MCF 10A (cell line): ENCODE results near the gene ADGRG3. TPM values are rescaled to one million over a fixed set of nuclear protein-coding genes. Genes with fewer than 3 reads are reported as not detected.

Experiments used
- BruUV-seq: library from RNA; stranded (reverse); fragments of 400-500 nt; replicated peaks from 2 replicates; lab custom pipeline; 2021; lab: Mats Ljungman, UMichigan
- CTCF ChIA-PET: fragments of 300-600 bp; sonication (Branson Sonifier 250); formaldehyde crosslinking; extraction: SDS; loops from one replicate; lab custom pipeline; 2021; ENCODE audit warnings: antibody characterized with exemption, inconsistent platforms; lab: Yijun Ruan, JAX
- POLR2A ChIA-PET: fragments of 300-600, 350-650 bp; sonication (Branson Sonifier 250); formaldehyde crosslinking; extraction: SDS; loops from one replicate; lab custom pipeline; 2020; ENCODE audit warnings: antibody characterized with exemption, inconsistent platforms; lab: Yijun Ruan, JAX
- DNase-seq: peaks from one replicate; pipeline ENCODE4 v3.0.0-alpha.2; 2018; ENCODE audit not compliant: unreplicated experiment
- H3K27ac Mint-ChIP-seq: one replicate; pipeline ENCODE4 v1.8.0; 2022; ENCODE audit warnings: mild to moderate bottlenecking, low read depth, mixed read lengths; ENCODE audit not compliant: unreplicated experiment
- H3K27me3 Mint-ChIP-seq: one replicate; pipeline ENCODE4 v1.8.0; 2022; ENCODE audit warnings: mixed read lengths; ENCODE audit not compliant: insufficient read depth, unreplicated experiment
- H3K36me3 Mint-ChIP-seq: one replicate; pipeline ENCODE4 v1.8.0; 2022; ENCODE audit warnings: mild to moderate bottlenecking, moderate library complexity, mixed read lengths; ENCODE audit not compliant: insufficient read depth, unreplicated experiment
- H3K4me1 Mint-ChIP-seq: one replicate; pipeline ENCODE4 v1.8.0; 2022; ENCODE audit warnings: mixed read lengths; ENCODE audit not compliant: insufficient read depth, unreplicated experiment
- H3K4me3 Mint-ChIP-seq: one replicate; pipeline ENCODE4 v1.8.0; 2022; ENCODE audit warnings: mild to moderate bottlenecking, moderate library complexity, mixed read lengths; ENCODE audit not compliant: unreplicated experiment
- H3K9me3 Mint-ChIP-seq: one replicate; pipeline ENCODE4 v1.8.0; 2022; ENCODE audit warnings: mixed read lengths; ENCODE audit not compliant: unreplicated experiment
- intact Hi-C: fragments of 100-400 bp; cut with micrococcal nuclease; formaldehyde crosslinking; loops from 2 replicates; pipeline ENCODE4 v1.14.1; 2022
- total RNA-seq: library from RNA; stranded (reverse); gene quantifications from 2 replicates; pipeline ENCODE4 v1.2.3, GENCODE V29; 2022
- TF ChIP-seq, protein P1 (sequence below): fragments of 200-600 bp; IDR thresholded peaks from one replicate; pipeline ENCODE4 v1.8.0; 2022; ENCODE audit warnings: antibody characterized with exemption, mild to moderate bottlenecking; ENCODE audit not compliant: unreplicated experiment

ADGRG3 gene
- total RNA-seq, 1 experiment from 2014 or later: not detected

DNA sequence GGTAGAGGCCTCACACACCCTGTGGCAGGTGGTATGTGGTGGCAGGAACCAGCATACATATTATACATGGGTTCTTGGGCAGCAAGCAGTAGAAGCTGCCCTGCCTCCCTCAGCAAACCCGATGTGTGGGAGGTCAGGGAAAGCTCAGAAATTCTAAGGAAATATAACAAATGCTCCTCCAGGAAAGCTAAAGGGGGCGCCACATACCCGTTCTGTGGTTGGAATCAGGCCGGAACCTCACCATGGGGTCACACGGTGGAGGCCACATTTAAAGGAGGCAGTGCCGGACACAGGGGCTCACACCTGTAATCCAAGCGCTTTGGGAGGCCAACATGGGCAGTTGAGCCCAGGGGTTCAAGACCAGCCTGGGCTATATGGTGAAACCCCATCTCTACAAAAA lies 55.1 kb downstream of the ADGRG3 start:
- BruUV-seq: no TSS peak
- intact Hi-C loops: no loop called here
- ChIA-PET POLR2A (no interaction called here), CTCF (interaction anchor here (0.8 to 1.5 kb wide), 2 partner anchors 73 to 147 kb away, joined by 3 to 7 read pairs; no protein-coding TSS in a partner anchor)
- H3K27ac Mint-ChIP-seq: no peak overlapping the region
- no peaks in the 10 kb centered on the region for H3K9me3 Mint-ChIP-seq
- no peaks in the 10 kb centered on the region for H3K27me3 Mint-ChIP-seq
- DNase-seq: peak; percentile 13
- no peaks in the 10 kb centered on the region for H3K36me3 Mint-ChIP-seq
- TF ChIP-seq, protein P1, sequence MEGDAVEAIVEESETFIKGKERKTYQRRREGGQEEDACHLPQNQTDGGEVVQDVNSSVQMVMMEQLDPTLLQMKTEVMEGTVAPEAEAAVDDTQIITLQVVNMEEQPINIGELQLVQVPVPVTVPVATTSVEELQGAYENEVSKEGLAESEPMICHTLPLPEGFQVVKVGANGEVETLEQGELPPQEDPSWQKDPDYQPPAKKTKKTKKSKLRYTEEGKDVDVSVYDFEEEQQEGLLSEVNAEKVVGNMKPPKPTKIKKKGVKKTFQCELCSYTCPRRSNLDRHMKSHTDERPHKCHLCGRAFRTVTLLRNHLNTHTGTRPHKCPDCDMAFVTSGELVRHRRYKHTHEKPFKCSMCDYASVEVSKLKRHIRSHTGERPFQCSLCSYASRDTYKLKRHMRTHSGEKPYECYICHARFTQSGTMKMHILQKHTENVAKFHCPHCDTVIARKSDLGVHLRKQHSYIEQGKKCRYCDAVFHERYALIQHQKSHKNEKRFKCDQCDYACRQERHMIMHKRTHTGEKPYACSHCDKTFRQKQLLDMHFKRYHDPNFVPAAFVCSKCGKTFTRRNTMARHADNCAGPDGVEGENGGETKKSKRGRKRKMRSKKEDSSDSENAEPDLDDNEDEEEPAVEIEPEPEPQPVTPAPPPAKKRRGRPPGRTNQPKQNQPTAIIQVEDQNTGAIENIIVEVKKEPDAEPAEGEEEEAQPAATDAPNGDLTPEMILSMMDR: no peak
- no peak overlapping the region for H3K4me3 Mint-ChIP-seq
- no peaks in the 10 kb centered on the region for H3K4me1 Mint-ChIP-seq

DNA sequence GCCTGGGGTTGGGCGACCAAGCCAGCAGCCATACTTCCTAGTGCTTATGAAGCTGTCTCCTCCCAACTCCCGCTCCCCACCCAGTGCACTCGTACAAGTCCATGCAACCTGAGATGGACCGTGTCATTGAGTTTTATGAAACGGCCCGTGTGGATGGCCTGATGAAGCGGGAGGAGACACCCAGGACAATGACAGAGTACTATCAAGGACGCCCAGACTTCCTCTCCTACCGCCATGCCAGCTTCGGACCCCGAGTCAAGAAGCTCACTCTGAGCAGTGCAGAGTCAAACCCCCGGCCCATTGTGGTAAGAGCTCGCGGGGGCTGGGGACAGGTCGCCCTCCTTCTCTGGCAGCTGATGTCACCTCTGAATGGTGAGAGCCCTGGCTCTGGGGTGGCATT lies 56.4 kb downstream of the ADGRG3 start:
- Mint-ChIP-seq H3K4me3 (no peak overlapping the region), H3K9me3 (peaks cover 8% of the 10 kb centered on the region), H3K36me3 (no peaks in the 10 kb centered on the region), H3K27ac (no peak overlapping the region), H3K27me3 (no peaks in the 10 kb centered on the region), H3K4me1 (no peaks in the 10 kb centered on the region)
- no peak for DNase-seq
- CTCF ChIA-PET: interaction anchor here (0.6 kb wide), 1 partner anchor 393 kb away, joined by 4 read pairs; no protein-coding TSS in a partner anchor
- TF ChIP-seq, protein P1: no peak
- POLR2A ChIA-PET: no interaction called here
- no TSS peak for BruUV-seq
- intact Hi-C loops: no loop called here

DNA sequence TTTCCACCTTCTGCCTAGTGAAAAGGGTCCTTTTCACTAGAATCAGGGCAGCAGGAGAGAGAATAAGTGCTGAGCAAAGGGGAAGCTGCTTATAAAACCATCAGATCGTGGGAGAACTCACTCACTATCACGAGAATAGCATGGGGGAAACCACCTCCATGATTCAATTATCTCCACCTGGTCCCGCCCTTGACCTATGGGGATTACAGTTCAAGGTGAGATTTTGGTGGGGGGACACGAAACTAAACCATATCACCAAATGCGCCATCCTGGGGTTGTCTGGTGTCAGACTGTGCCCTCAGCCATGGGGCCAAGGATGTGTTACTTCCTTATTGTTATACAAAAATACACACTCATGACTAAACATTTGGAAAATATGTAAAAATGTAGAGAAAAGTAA lies 57.0 kb downstream of the ADGRG3 start:
- CTCF ChIA-PET: no interaction called here
- POLR2A ChIA-PET: no interaction called here
- no peak for DNase-seq

GRCh38 chr16:57725554-57725953 lies 57.4 kb downstream of the ADGRG3 start:
- Mint-ChIP-seq H3K36me3 (no peaks in the 10 kb centered on the region), H3K4me3 (no peak overlapping the region), H3K4me1 (no peaks in the 10 kb centered on the region), H3K27ac (no peak overlapping the region), H3K27me3 (no peaks in the 10 kb centered on the region), H3K9me3 (peaks cover 15% of the 10 kb centered on the region)
- no TSS peak for BruUV-seq
- intact Hi-C loops: no loop called here
- ChIA-PET POLR2A (no interaction called here), CTCF (no interaction called here)
- TF ChIP-seq, protein P1: no peak
- DNase-seq: peak; percentile 6

More for the DNA sequence above, 57.0 kb downstream of the ADGRG3 start:
- H3K4me3 Mint-ChIP-seq: no peak overlapping the region
- H3K27ac Mint-ChIP-seq: no peak overlapping the region
- intact Hi-C loops: no loop called here
- no peaks in the 10 kb centered on the region for H3K4me1 Mint-ChIP-seq
- peaks cover 14% of the 10 kb centered on the region for H3K9me3 Mint-ChIP-seq
- TF ChIP-seq, protein P1: no peak
- no peaks in the 10 kb centered on the region for H3K36me3 Mint-ChIP-seq
- H3K27me3 Mint-ChIP-seq: no peaks in the 10 kb centered on the region
- no TSS peak for BruUV-seq
